Measurements from ENCODE around the gene FILIP1L. TPM values are rescaled to one million over a fixed set of nuclear protein-coding genes. Genes with fewer than 3 reads are reported as not detected.

FILIP1L gene
- total RNA-seq, 1 experiment from 2014 or later = 0.17 TPM

GRCh38 chr3:99808163-99808794 is 306.0 kb downstream of the FILIP1L start:
- ChIA-PET CTCF (interaction anchor here (0.8 to 2.0 kb wide), 7 partner anchors 9 to 785 kb away, joined by 3 to 6 read pairs (median 5); partner anchors contain the start of gene CMSS1), POLR2A (no interaction called here)
- BruUV-seq (replicated peaks) = no TSS peak

More at GRCh38 chr3:99808163-99808794, 306.0 kb downstream of the FILIP1L start:
- no peaks in the 10 kb centered on the region for H3K79me2 ChIP-seq (ENCODE audit: insufficient read depth, low read length)
- intact Hi-C loops (cut with micrococcal nuclease) = no loop called here
- H3K4me1 ChIP-seq (ENCODE audit: control insufficient read depth in 1 of 2, insufficient read depth in 2 of 2, low read length in 2 of 2) = no peaks in the 10 kb centered on the region
- no peak overlapping the region for H3K9ac ChIP-seq (ENCODE audit: low read length)
- H3K9me2 ChIP-seq (ENCODE audit: insufficient read depth) = no peaks in the 10 kb centered on the region
- H3K4me2 ChIP-seq (ENCODE audit: low read length) = no peak overlapping the region
- no peaks in the 10 kb centered on the region for H3K36me3 ChIP-seq (ENCODE audit: control insufficient read depth in 1 of 2, insufficient read depth in 2 of 2, low read length in 2 of 2)
- TF ChIP-seq RAD21 (IDR thresholded peaks at IDR 0.05; ENCODE audit: low read depth) (peak; percentile 58), CBX3 (IDR thresholded peaks at IDR 0.05; ENCODE audit: low read depth) (peak; percentile 50; the same call in 1 of the 2 replicates), CTCF (IDR thresholded peaks at IDR 0.05 in 2 of 3, conservative IDR thresholded peaks at IDR 0.05 in 1 of 3; ENCODE audit: borderline replicate concordance in 1 of 3, insufficient read depth in 1 of 3, low read depth in 2 of 3, low read length in 2 of 3) (peak; percentile 33 to 88 (median 83); a peak in 5 of 6 replicates), FOSL1 (IDR thresholded peaks at IDR 0.05; ENCODE audit: low read depth) (no peak), ZBTB33 (IDR thresholded peaks at IDR 0.05; ENCODE audit: extremely low read depth, insufficient replicate concordance, low read length) (no peak)
- DNase-seq (ENCODE audit: low read depth, low spot score) (peak; percentile 68), ATAC-seq (peak; percentile 78)
- no peak overlapping the region for H3K4me3 ChIP-seq (replicated peaks in 1 of 2; ENCODE audit: low read depth in 1 of 2, low read length in 2 of 2)
- H4K20me1 ChIP-seq (ENCODE audit: insufficient read depth) = no peaks in the 10 kb centered on the region
- H3K27me3 ChIP-seq (ENCODE audit: insufficient read depth, low read length) = no peaks in the 10 kb centered on the region
- H2AFZ ChIP-seq (ENCODE audit: low read depth, low read length, poor library complexity, severe bottlenecking) = no peak overlapping the region
- peaks cover 0 to 9% of the 10 kb centered on the region in 2 experiments; a peak in 1 of 4 replicates for H3K9me3 ChIP-seq (ENCODE audit: control insufficient read depth in 1 of 2, insufficient read depth in 1 of 2, low read depth in 1 of 2, low read length in 2 of 2)
- no peak overlapping the region for H3K27ac ChIP-seq (ENCODE audit: low read depth, low read length)
- RAD21 ChIA-PET (ENCODE audit: low non-redundant PET in 1 of 2, low total read pairs in 2 of 2, uncharacterized antibody in 2 of 2, unreplicated experiment in 2 of 2) = no interaction called here

Data from HCT116 (cell line).